NCI-H510A (cell line): Measurements from ENCODE around the gene OR11H12.
"Not testable (repeated sequence)": the region's sequence is repeated elsewhere in the genome, so short reads cannot be mapped to it uniquely, and the experiment has no call there.

Experiments used
- DNase-seq: peaks from one replicate; lab custom pipeline; 2025; lab: John Stamatoyannopoulos, UW

The OR11H12 gene, protein sequence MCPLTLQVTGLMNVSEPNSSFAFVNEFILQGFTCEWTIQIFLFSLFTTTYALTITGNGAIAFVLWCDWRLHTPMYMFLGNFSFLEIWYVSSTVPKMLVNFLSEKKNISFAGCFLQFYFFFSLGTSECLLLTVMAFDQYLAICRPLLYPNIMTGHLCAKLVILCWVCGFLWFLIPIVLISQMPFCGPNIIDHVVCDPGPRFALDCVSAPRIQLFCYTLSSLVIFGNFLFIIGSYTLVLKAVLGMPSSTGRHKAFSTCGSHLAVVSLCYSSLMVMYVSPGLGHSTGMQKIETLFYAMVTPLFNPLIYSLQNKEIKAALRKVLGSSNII

DNA sequence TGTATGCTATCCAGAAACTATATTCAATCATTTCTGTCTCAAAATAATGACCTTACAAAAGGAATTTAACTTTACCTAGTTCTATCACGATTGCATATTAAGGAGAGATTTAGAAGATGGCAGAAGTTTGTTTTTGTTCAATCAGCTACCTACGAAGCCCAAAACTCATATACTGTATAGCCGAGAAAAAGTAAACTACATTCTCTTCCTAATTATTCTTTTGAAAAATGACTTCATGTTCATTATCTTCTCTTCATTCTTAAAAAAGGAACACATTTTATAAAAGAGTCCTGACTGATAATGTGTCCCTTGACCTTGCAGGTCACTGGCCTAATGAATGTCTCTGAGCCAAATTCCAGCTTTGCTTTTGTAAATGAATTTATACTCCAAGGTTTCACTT, at the start of gene OR11H12:
Gene OR11H12, plus strand, starts transcription at position 301 of the 400 bp plus-strand sequence. Its CDS starts 0 bp downstream, at position 301.
- DNase-seq = not testable (repeated sequence)

DNA sequence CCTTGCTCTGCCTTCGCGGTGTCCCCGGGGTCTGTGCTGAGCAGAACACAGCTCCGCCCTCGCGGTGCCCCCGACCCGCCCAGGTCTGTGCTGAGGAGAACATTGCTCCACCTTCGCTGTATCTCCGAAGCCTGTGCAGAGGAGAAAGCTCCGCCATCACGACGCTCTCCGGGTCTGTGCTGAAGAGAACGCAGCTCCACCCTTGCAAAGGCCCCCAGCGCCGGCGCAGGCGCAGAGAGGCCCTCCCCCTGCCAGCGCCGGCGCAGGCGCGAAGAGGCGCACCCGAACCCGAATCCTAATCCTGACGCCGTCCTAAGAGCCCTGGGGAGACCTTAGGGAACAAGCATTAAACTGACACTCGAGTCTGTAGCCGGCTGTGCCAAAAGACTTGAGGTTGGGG, 18.0 kb upstream of the OR11H12 start:
- DNase-seq = not testable (repeated sequence)

DNA sequence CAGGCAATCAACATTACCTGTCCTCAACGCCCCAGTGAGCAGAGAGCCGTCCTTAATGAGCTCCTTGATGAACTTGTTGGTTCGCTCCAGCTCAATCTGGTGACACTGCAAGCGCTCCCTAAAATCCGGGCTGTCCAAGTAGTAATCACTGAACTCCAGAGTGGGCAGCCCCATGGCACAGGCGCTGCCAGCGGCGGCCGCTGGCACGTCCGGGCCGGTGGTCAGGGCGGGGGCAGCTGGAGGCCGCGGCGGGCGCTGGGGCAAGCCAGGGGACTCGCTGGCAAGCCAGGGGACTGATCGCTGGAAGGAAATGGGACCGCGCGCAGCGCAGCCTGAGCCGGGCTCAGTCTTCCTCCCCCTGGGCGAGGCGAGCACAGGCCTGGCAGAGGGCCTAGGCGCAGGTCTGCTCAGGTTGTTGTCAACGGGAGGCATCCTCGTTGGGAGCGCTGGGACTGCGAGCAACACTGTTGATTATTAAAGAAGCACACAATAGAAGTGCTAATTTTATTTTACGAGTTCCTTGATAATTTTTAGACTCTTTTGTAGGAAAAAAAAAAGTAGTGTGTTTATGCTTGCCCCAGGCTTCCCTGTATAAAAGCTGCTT, 25.8 kb downstream of the OR11H12 start:
- not testable (repeated sequence) for DNase-seq

DNA sequence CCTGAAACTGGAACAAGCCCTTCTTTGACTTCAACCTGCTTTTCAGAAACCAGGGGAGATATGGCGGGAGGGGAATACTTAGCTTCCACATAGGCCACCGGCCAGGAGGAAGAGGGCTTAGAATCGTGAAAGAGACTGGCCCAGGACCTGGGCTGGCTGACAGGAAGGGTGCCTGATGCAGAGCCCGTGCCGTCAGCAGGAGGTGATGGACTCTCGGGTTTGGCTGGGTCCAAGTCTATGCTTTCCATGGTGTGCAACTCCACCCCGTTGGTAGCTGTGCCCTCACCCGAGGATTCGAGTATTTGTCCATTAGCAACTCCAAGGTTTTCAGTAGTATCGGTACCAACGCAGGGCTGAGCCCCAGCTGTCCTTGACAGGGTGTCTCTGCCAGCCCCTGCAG, 35.1 kb downstream of the OR11H12 start:
- DNase-seq = not testable (repeated sequence)

DNA sequence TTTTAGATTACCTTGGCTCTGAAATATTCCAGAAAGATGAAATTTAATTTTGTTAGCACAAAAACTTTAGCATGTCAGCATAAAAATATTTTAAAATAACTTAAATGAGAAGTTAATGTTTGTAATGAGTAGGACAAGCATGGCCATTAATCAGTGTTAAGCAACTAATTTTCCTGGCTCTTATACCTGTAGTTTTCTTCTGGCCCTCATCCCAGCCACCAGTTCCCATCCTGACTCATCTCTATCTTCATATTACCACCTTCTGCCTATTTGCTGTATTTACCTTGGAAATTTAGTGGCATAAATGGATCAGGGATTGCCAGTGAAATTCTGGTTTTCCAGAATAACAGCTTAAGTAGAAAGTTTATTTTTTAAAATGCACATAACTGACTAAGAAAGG, 37.1 kb downstream of the OR11H12 start:
- DNase-seq = not testable (repeated sequence)

DNA sequence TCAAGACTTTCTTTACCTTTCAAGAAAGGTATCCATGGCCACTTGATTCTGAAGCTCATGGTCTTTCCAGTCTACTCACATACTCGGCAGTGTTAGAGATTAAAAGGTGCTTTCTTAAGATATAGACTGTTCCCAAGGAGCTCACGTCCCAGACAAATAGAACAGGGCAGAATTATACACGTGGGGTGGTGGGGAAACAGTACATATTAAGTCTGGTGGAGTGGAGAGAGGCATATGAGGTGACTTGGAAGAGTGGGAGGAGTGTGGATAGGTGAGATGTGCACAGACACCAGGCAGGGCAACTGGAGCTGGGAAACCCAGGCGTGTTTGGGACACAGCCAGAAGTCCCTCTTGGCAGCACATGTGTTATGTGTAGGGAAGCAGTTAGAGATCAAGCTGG, 37.9 kb downstream of the OR11H12 start:
- DNase-seq = not testable (repeated sequence)

DNA sequence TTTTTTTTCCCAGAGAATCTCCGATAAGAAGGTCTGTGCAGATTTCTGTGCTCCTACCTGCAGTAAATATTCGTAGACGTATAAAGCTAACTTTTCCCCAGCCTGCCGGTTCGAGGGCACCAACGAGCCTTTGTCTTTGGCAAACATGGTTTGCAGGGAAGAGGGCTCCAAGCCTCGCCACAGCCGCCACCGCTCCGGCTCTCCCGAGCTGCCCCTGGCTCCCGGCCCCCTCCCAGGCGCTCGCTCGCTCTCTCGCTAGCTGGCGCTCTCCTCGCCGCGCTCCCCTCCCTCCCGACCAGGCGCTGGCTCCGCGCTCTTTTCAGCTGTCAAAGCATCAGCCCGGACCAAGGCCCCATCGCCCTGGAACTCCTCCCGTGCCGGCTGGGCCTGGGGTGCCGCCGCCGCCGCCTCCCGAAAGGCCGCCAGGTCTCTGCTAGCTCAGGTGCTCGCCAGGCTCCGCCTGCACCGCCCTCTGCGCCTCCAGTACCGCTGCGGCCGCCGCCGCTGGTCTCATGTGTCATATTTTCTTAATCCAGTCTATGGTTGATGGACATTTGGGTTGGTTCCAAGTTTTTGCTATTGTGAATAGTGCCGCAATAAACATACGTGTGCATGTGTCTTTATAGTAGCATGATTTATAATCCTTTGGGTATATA, 45.3 kb downstream of the OR11H12 start:
- not testable (repeated sequence) for DNase-seq
